Measurements from ENCODE around the gene NUDCD3.
"Not testable (repeated sequence)": the region's sequence is repeated elsewhere in the genome, so short reads cannot be mapped to it uniquely, and the experiment has no call there.

NUDCD3 gene

GRCh38 chr7:44451123-44451522 lies 39.3 kb downstream of the NUDCD3 start:
- Mint-ChIP-seq H3K4me3 (no peak overlapping the region), H3K36me3 (peaks cover 59% of the 10 kb centered on the region), H3K27ac (no peak overlapping the region), H3K27me3 (no peaks in the 10 kb centered on the region), H3K4me1 (peaks cover 43% of the 10 kb centered on the region), H3K9me3 (no peaks in the 10 kb centered on the region)
- ATAC-seq = no peak

- no peak for ATAC-seq
These were observed 40.9 kb downstream of the NUDCD3 start for GRCh38 chr7:44449584-44449928.

GRCh38 chr7:44448922-44449583 lies 41.4 kb downstream of the NUDCD3 start:
- Mint-ChIP-seq H3K4me1 (peaks cover 46% of the 10 kb centered on the region), H3K27ac (peak overlapping the region; percentile 9), H3K27me3 (no peaks in the 10 kb centered on the region), H3K36me3 (peaks cover 66% of the 10 kb centered on the region), H3K9me3 (no peaks in the 10 kb centered on the region), H3K4me3 (no peak overlapping the region)
- ATAC-seq = no peak

More at GRCh38 chr7:44449584-44449928, 40.9 kb downstream of the NUDCD3 start:
- Mint-ChIP-seq H3K36me3 (peaks cover 64% of the 10 kb centered on the region), H3K9me3 (no peaks in the 10 kb centered on the region), H3K27me3 (no peaks in the 10 kb centered on the region), H3K27ac (no peak overlapping the region), H3K4me1 (peaks cover 45% of the 10 kb centered on the region), H3K4me3 (no peak overlapping the region)

GRCh38 chr7:44447874-44448425 lies 42.5 kb downstream of the NUDCD3 start:
- Mint-ChIP-seq H3K27me3 (no peaks in the 10 kb centered on the region), H3K36me3 (peaks cover 66% of the 10 kb centered on the region), H3K4me1 (peaks cover 46% of the 10 kb centered on the region), H3K27ac (no peak overlapping the region), H3K9me3 (no peaks in the 10 kb centered on the region), H3K4me3 (no peak overlapping the region)
- ATAC-seq = no peak

GRCh38 chr7:44445986-44446671 lies 44.3 kb downstream of the NUDCD3 start:
- Mint-ChIP-seq H3K27ac (no peak overlapping the region), H3K36me3 (peaks cover 62% of the 10 kb centered on the region), H3K9me3 (no peaks in the 10 kb centered on the region), H3K27me3 (no peaks in the 10 kb centered on the region), H3K4me3 (no peak overlapping the region), H3K4me1 (peaks cover 55% of the 10 kb centered on the region)
- no peak for ATAC-seq

- Mint-ChIP-seq H3K27ac (no peak overlapping the region), H3K27me3 (no peaks in the 10 kb centered on the region), H3K4me3 (no peak overlapping the region), H3K9me3 (no peaks in the 10 kb centered on the region), H3K36me3 (peaks cover 43% of the 10 kb centered on the region), H3K4me1 (peaks cover 61% of the 10 kb centered on the region)
- no peak for ATAC-seq
These were observed 49.4 kb downstream of the NUDCD3 start for GRCh38 chr7:44441079-44441478.

- Mint-ChIP-seq H3K36me3 (peaks cover 39% of the 10 kb centered on the region), H3K9me3 (no peaks in the 10 kb centered on the region), H3K4me3 (no peak overlapping the region), H3K27me3 (no peaks in the 10 kb centered on the region), H3K27ac (no peak overlapping the region), H3K4me1 (peaks cover 61% of the 10 kb centered on the region)
- no peak for ATAC-seq
These were observed 49.8 kb downstream of the NUDCD3 start for GRCh38 chr7:44440577-44441078.

- Mint-ChIP-seq H3K36me3 (peaks cover 32% of the 10 kb centered on the region), H3K27ac (no peak overlapping the region), H3K4me1 (peaks cover 54% of the 10 kb centered on the region), H3K4me3 (no peak overlapping the region), H3K9me3 (no peaks in the 10 kb centered on the region), H3K27me3 (no peaks in the 10 kb centered on the region)
- no peak for ATAC-seq
These were observed 50.5 kb downstream of the NUDCD3 start for GRCh38 chr7:44439926-44440325.

- no peaks in the 10 kb centered on the region for H3K27me3 Mint-ChIP-seq
- H3K36me3 Mint-ChIP-seq = peaks cover 29% of the 10 kb centered on the region
- no peak overlapping the region for H3K27ac Mint-ChIP-seq
- no peak for ATAC-seq
- H3K4me1 Mint-ChIP-seq = peaks cover 53% of the 10 kb centered on the region
- no peak overlapping the region for H3K4me3 Mint-ChIP-seq
- H3K9me3 Mint-ChIP-seq = no peaks in the 10 kb centered on the region
These were observed 51.6 kb downstream of the NUDCD3 start for GRCh38 chr7:44438816-44439215.

- Mint-ChIP-seq H3K4me3 (no peak overlapping the region), H3K9me3 (no peaks in the 10 kb centered on the region), H3K4me1 (peaks cover 57% of the 10 kb centered on the region), H3K36me3 (peaks cover 30% of the 10 kb centered on the region), H3K27ac (no peak overlapping the region), H3K27me3 (no peaks in the 10 kb centered on the region)
- no peak for ATAC-seq
These were observed 56.3 kb downstream of the NUDCD3 start for GRCh38 chr7:44434201-44434600.

GRCh38 chr7:44433255-44434022 lies 57.0 kb downstream of the NUDCD3 start:
- Mint-ChIP-seq H3K9me3 (no peaks in the 10 kb centered on the region), H3K27ac (no peak overlapping the region), H3K4me3 (no peak overlapping the region), H3K4me1 (peaks cover 55% of the 10 kb centered on the region), H3K36me3 (peaks cover 26% of the 10 kb centered on the region), H3K27me3 (no peaks in the 10 kb centered on the region)
- ATAC-seq = no peak

- Mint-ChIP-seq H3K27me3 (no peaks in the 10 kb centered on the region), H3K4me3 (no peak overlapping the region), H3K36me3 (peaks cover 28% of the 10 kb centered on the region), H3K4me1 (peaks cover 54% of the 10 kb centered on the region), H3K27ac (peak overlapping the region; percentile 16), H3K9me3 (no peaks in the 10 kb centered on the region)
- ATAC-seq = no peak
These were observed 58.0 kb downstream of the NUDCD3 start for GRCh38 chr7:44432381-44432977.

- H3K36me3 Mint-ChIP-seq = peaks cover 35% of the 10 kb centered on the region
- H3K4me3 Mint-ChIP-seq = no peak overlapping the region
- no peak overlapping the region for H3K27ac Mint-ChIP-seq
- H3K9me3 Mint-ChIP-seq = no peaks in the 10 kb centered on the region
- peaks cover 49% of the 10 kb centered on the region for H3K4me1 Mint-ChIP-seq
- ATAC-seq = peak; percentile 68
- H3K27me3 Mint-ChIP-seq = no peaks in the 10 kb centered on the region
These were observed 59.3 kb downstream of the NUDCD3 start for GRCh38 chr7:44431091-44431608.

GRCh38 chr7:44430054-44430453 lies 60.4 kb downstream of the NUDCD3 start:
- peaks cover 49% of the 10 kb centered on the region for H3K4me1 Mint-ChIP-seq
- no peak overlapping the region for H3K4me3 Mint-ChIP-seq
- H3K27ac Mint-ChIP-seq = no peak overlapping the region
- no peaks in the 10 kb centered on the region for H3K27me3 Mint-ChIP-seq
- no peak for ATAC-seq
- H3K9me3 Mint-ChIP-seq = no peaks in the 10 kb centered on the region
- peaks cover 44% of the 10 kb centered on the region for H3K36me3 Mint-ChIP-seq

GRCh38 chr7:44424762-44425161 lies 65.7 kb downstream of the NUDCD3 start:
- not testable (repeated sequence) for H3K4me3 Mint-ChIP-seq, H3K27ac Mint-ChIP-seq, H3K27me3 Mint-ChIP-seq, H3K9me3 Mint-ChIP-seq, ATAC-seq
- Mint-ChIP-seq H3K4me1 (peaks cover 56% of the 10 kb centered on the region), H3K36me3 (peaks cover 85% of the 10 kb centered on the region)
